ENCODE data around the gene ABR. TPM values are rescaled to one million over a fixed set of nuclear protein-coding genes. Genes with fewer than 3 reads are reported as not detected.

The ABR gene
- total RNA-seq, 1 donor, result 156 TPM

- Histone ChIP-seq H3K36me3 (ENCODE audit: insufficient read depth, low read length) (no peaks in the 10 kb centered on the region), H4K20me1 (ENCODE audit: insufficient read depth, low read length) (no peaks in the 10 kb centered on the region), H3K9me3 (ENCODE audit: low read depth, low read length) (no peaks in the 10 kb centered on the region), H3K79me2 (ENCODE audit: insufficient read depth, low read length) (no peaks in the 10 kb centered on the region), H2AFZ (ENCODE audit: low read length) (no peak overlapping the region), H3K4me2 (ENCODE audit: insufficient read depth, low read length) (no peak overlapping the region), H3K4me3 (ENCODE audit: insufficient read depth, low read length) (no peak overlapping the region), H3K4me1 (ENCODE audit: insufficient read depth, low read length) (no peaks in the 10 kb centered on the region), H3K27ac (ENCODE audit: low read depth, low read length) (no peak overlapping the region), H3K27me3 (ENCODE audit: insufficient read depth, low read length) (peaks cover 18% of the 10 kb centered on the region)
- DNase-seq (ENCODE audit: insufficient read length, low spot score, missing footprints), result no peak
- no peak for TF ChIP-seq CTCF (IDR thresholded peaks at IDR 0.05; ENCODE audit: extremely low read depth, low read depth, low read length)
Measured at GRCh38 chr17:1223662-1224061, 43.9 kb upstream of the ABR start.

GRCh38 chr17:1222321-1222720 lies 42.5 kb upstream of the ABR start:
- no peak for DNase-seq (ENCODE audit: insufficient read length, low spot score, missing footprints)
- H3K27me3 ChIP-seq (ENCODE audit: insufficient read depth, low read length), result peaks cover 14% of the 10 kb centered on the region
- H3K9me3 ChIP-seq (ENCODE audit: low read depth, low read length), result no peaks in the 10 kb centered on the region
- H4K20me1 ChIP-seq (ENCODE audit: insufficient read depth, low read length), result no peaks in the 10 kb centered on the region
- TF ChIP-seq CTCF (IDR thresholded peaks at IDR 0.05; ENCODE audit: extremely low read depth, low read depth, low read length), result no peak
- no peak overlapping the region for H3K27ac ChIP-seq (ENCODE audit: low read depth, low read length)
- no peaks in the 10 kb centered on the region for H3K4me1 ChIP-seq (ENCODE audit: insufficient read depth, low read length)
- H3K79me2 ChIP-seq (ENCODE audit: insufficient read depth, low read length), result no peaks in the 10 kb centered on the region
- H2AFZ ChIP-seq (ENCODE audit: low read length), result no peak overlapping the region
- H3K4me3 ChIP-seq (ENCODE audit: insufficient read depth, low read length), result no peak overlapping the region
- H3K4me2 ChIP-seq (ENCODE audit: insufficient read depth, low read length), result no peak overlapping the region
- H3K36me3 ChIP-seq (ENCODE audit: insufficient read depth, low read length), result no peaks in the 10 kb centered on the region

GRCh38 chr17:1221209-1221608 lies 41.4 kb upstream of the ABR start:
- Histone ChIP-seq H3K9me3 (ENCODE audit: low read depth, low read length) (no peaks in the 10 kb centered on the region), H3K79me2 (ENCODE audit: insufficient read depth, low read length) (no peaks in the 10 kb centered on the region), H2AFZ (ENCODE audit: low read length) (no peak overlapping the region), H3K4me2 (ENCODE audit: insufficient read depth, low read length) (no peak overlapping the region), H4K20me1 (ENCODE audit: insufficient read depth, low read length) (no peaks in the 10 kb centered on the region), H3K27ac (ENCODE audit: low read depth, low read length) (no peak overlapping the region), H3K4me1 (ENCODE audit: insufficient read depth, low read length) (no peaks in the 10 kb centered on the region), H3K27me3 (ENCODE audit: insufficient read depth, low read length) (peaks cover 25% of the 10 kb centered on the region), H3K36me3 (ENCODE audit: insufficient read depth, low read length) (no peaks in the 10 kb centered on the region), H3K4me3 (ENCODE audit: insufficient read depth, low read length) (no peak overlapping the region)
- DNase-seq (ENCODE audit: insufficient read length, low spot score, missing footprints), result no peak
- no peak for TF ChIP-seq CTCF (IDR thresholded peaks at IDR 0.05; ENCODE audit: extremely low read depth, low read depth, low read length)

- TF ChIP-seq CTCF (IDR thresholded peaks at IDR 0.05; ENCODE audit: extremely low read depth, low read depth, low read length), result no peak
- DNase-seq (ENCODE audit: insufficient read length, low spot score, missing footprints), result no peak
- Histone ChIP-seq H3K4me1 (ENCODE audit: insufficient read depth, low read length) (no peaks in the 10 kb centered on the region), H3K36me3 (ENCODE audit: insufficient read depth, low read length) (no peaks in the 10 kb centered on the region), H4K20me1 (ENCODE audit: insufficient read depth, low read length) (no peaks in the 10 kb centered on the region), H3K27me3 (ENCODE audit: insufficient read depth, low read length) (peaks cover 26% of the 10 kb centered on the region), H3K4me3 (ENCODE audit: insufficient read depth, low read length) (no peak overlapping the region), H3K27ac (ENCODE audit: low read depth, low read length) (no peak overlapping the region), H3K4me2 (ENCODE audit: insufficient read depth, low read length) (no peak overlapping the region), H3K9me3 (ENCODE audit: low read depth, low read length) (no peaks in the 10 kb centered on the region), H2AFZ (ENCODE audit: low read length) (no peak overlapping the region), H3K79me2 (ENCODE audit: insufficient read depth, low read length) (no peaks in the 10 kb centered on the region)
Measured at GRCh38 chr17:1220346-1220745, 40.6 kb upstream of the ABR start.
